ENCODE results near the gene RSPO4.

Gene RSPO4

GRCh38 chr20:910870-911770 lies 91.0 kb downstream of the RSPO4 start:
- WGBS (ENCODE audit: insufficient coverage, insufficient read length) = no CpG with 5 or more reads among the region's 12 CpGs
- no peaks in the 10 kb centered on the region for H3K27me3 ChIP-seq (ENCODE audit: control insufficient read depth, insufficient read depth, low read length)
- H3K4me1 ChIP-seq (ENCODE audit: control insufficient read depth, insufficient read depth, low read length) = peaks cover 4% of the 10 kb centered on the region; the same call in 1 of the 2 replicates
- H3K27ac ChIP-seq (ENCODE audit: low read length) = no peak overlapping the region
- no peaks in the 10 kb centered on the region for H3K9me3 ChIP-seq (ENCODE audit: control insufficient read depth, insufficient read depth, low read length)
- H3K36me3 ChIP-seq (ENCODE audit: control insufficient read depth, insufficient read depth, low read length) = no peaks in the 10 kb centered on the region
- DNase-seq (ENCODE audit: low read depth, low spot score) = no peak
- H3K4me3 ChIP-seq (ENCODE audit: low read length) = no peak overlapping the region

GRCh38 chr20:910132-910869 lies 91.8 kb downstream of the RSPO4 start:
- H3K27me3 ChIP-seq (ENCODE audit: control insufficient read depth, insufficient read depth, low read length) = no peaks in the 10 kb centered on the region
- no peaks in the 10 kb centered on the region for H3K36me3 ChIP-seq (ENCODE audit: control insufficient read depth, insufficient read depth, low read length)
- H3K9me3 ChIP-seq (ENCODE audit: control insufficient read depth, insufficient read depth, low read length) = no peaks in the 10 kb centered on the region
- H3K4me1 ChIP-seq (ENCODE audit: control insufficient read depth, insufficient read depth, low read length) = no peaks in the 10 kb centered on the region
- no CpG with 5 or more reads among the region's 9 CpGs for WGBS (ENCODE audit: insufficient coverage, insufficient read length)
- no peak overlapping the region for H3K27ac ChIP-seq (ENCODE audit: low read length)
- no peak overlapping the region for H3K4me3 ChIP-seq (ENCODE audit: low read length)
- no peak for DNase-seq (ENCODE audit: low read depth, low spot score)

- DNase-seq (ENCODE audit: low read depth, low spot score) = no peak
- H3K4me3 ChIP-seq (ENCODE audit: low read length) = no peak overlapping the region
- no peak overlapping the region for H3K27ac ChIP-seq (ENCODE audit: low read length)
- H3K36me3 ChIP-seq (ENCODE audit: control insufficient read depth, insufficient read depth, low read length) = no peaks in the 10 kb centered on the region
- no CpG with 5 or more reads among the region's 3 CpGs for WGBS (ENCODE audit: insufficient coverage, insufficient read length)
- no peaks in the 10 kb centered on the region for H3K4me1 ChIP-seq (ENCODE audit: control insufficient read depth, insufficient read depth, low read length)
- H3K9me3 ChIP-seq (ENCODE audit: control insufficient read depth, insufficient read depth, low read length) = no peaks in the 10 kb centered on the region
- no peaks in the 10 kb centered on the region for H3K27me3 ChIP-seq (ENCODE audit: control insufficient read depth, insufficient read depth, low read length)
Observed at GRCh38 chr20:909641-910040, 92.5 kb downstream of the RSPO4 start.

Data from iPS DF 6.9 (cell line).